Endothelial cell (in vitro differentiated cells): ENCODE results near the gene NTM. TPM values are rescaled to one million over a fixed set of nuclear protein-coding genes. Genes with fewer than 3 reads are reported as not detected.

Source experiments
- DNase-seq: peaks from one replicate; pipeline ENCODE4 v3.0.0; 2021; ENCODE audit warnings: low spot score
- H3K27ac Mint-ChIP-seq: one replicate; pipeline ENCODE4 v1.8.0; 2021; ENCODE audit warnings: mixed read lengths, inconsistent platforms; ENCODE audit not compliant: unreplicated experiment
- H3K27me3 Mint-ChIP-seq: one replicate; pipeline ENCODE4 v1.8.0; 2021; ENCODE audit warnings: mild to moderate bottlenecking, moderate library complexity, mixed read lengths, inconsistent platforms; ENCODE audit not compliant: unreplicated experiment
- H3K36me3 Mint-ChIP-seq: one replicate; pipeline ENCODE4 v1.8.0; 2021; ENCODE audit warnings: mild to moderate bottlenecking, low read depth, mixed read lengths, inconsistent platforms; ENCODE audit not compliant: unreplicated experiment
- H3K4me1 Mint-ChIP-seq: one replicate; pipeline ENCODE4 v1.8.0; 2021; ENCODE audit warnings: mild to moderate bottlenecking, mixed read lengths, inconsistent platforms; ENCODE audit not compliant: unreplicated experiment
- H3K4me3 Mint-ChIP-seq: one replicate; pipeline ENCODE4 v1.8.0; 2021; ENCODE audit warnings: mild to moderate bottlenecking, mixed read lengths, inconsistent platforms; ENCODE audit not compliant: unreplicated experiment
- H3K9me3 Mint-ChIP-seq: one replicate; pipeline ENCODE4 v1.8.0; 2021; ENCODE audit warnings: mixed read lengths, inconsistent platforms; ENCODE audit not compliant: unreplicated experiment
- CTCF ChIP-seq: fragments of 200-600 bp; sonication (generic); IDR thresholded peaks from one replicate; pipeline ENCODE4 v1.5.0; 2021; ENCODE audit warnings: antibody characterized with exemption; ENCODE audit not compliant: unreplicated experiment
- total RNA-seq: library from RNA; stranded (reverse); fragmentation: NEBNext Ultra II Directional; extraction: Animal tissue kit (Norgen Biotek cat#: 25700); gene quantifications from one replicate; pipeline ENCODE4 v1.2.1, GENCODE V29; 2021; ENCODE audit not compliant: unreplicated experiment

The NTM gene
- total RNA-seq, 1 donor from 2014 or later, result 3.6 TPM

- no peaks in the 10 kb centered on the region for H3K9me3 Mint-ChIP-seq
- no peaks in the 10 kb centered on the region for H3K4me1 Mint-ChIP-seq
- DNase-seq, result no peak
- H3K4me3 Mint-ChIP-seq, result no peak overlapping the region
- no peak for TF ChIP-seq CTCF
- H3K36me3 Mint-ChIP-seq, result no peaks in the 10 kb centered on the region
- H3K27ac Mint-ChIP-seq, result no peak overlapping the region
- H3K27me3 Mint-ChIP-seq, result peaks cover 5% of the 10 kb centered on the region
Observed at GRCh38 chr11:131629925-131630540, 259.6 kb downstream of the NTM start.

GRCh38 chr11:131632971-131633370 lies 262.6 kb downstream of the NTM start:
- Mint-ChIP-seq H3K4me1 (no peaks in the 10 kb centered on the region), H3K4me3 (no peak overlapping the region), H3K27me3 (peaks cover 4% of the 10 kb centered on the region), H3K36me3 (no peaks in the 10 kb centered on the region), H3K9me3 (no peaks in the 10 kb centered on the region), H3K27ac (no peak overlapping the region)
- DNase-seq, result no peak
- TF ChIP-seq CTCF, result no peak

GRCh38 chr11:131633921-131634715 lies 263.7 kb downstream of the NTM start:
- no peak overlapping the region for H3K27ac Mint-ChIP-seq
- no peak overlapping the region for H3K4me3 Mint-ChIP-seq
- H3K9me3 Mint-ChIP-seq, result no peaks in the 10 kb centered on the region
- DNase-seq, result no peak
- TF ChIP-seq CTCF, result no peak
- H3K36me3 Mint-ChIP-seq, result no peaks in the 10 kb centered on the region
- no peaks in the 10 kb centered on the region for H3K4me1 Mint-ChIP-seq
- H3K27me3 Mint-ChIP-seq, result no peaks in the 10 kb centered on the region

GRCh38 chr11:131637469-131638175 lies 267.2 kb downstream of the NTM start:
- no peak for TF ChIP-seq CTCF
- peaks cover 20% of the 10 kb centered on the region for H3K4me1 Mint-ChIP-seq
- H3K27ac Mint-ChIP-seq, result no peak overlapping the region
- no peaks in the 10 kb centered on the region for H3K9me3 Mint-ChIP-seq
- H3K4me3 Mint-ChIP-seq, result no peak overlapping the region
- no peak for DNase-seq
- no peaks in the 10 kb centered on the region for H3K27me3 Mint-ChIP-seq
- no peaks in the 10 kb centered on the region for H3K36me3 Mint-ChIP-seq
